Stomach smooth muscle (tissue), 2 donors: ENCODE data around the gene ZCCHC2.

Experiments
- H3K27ac ChIP-seq: one replicate; pipeline ENCODE4 v1.7.0; 2013; ENCODE audit warnings: mild to moderate bottlenecking, low read length, inconsistent platforms
- H3K27me3 ChIP-seq, 2 donors: one replicate each; pipeline ENCODE4 v1.7.0; 2013; ENCODE audit warnings: low read length in 2 of 2; ENCODE audit not compliant: insufficient read depth in 2 of 2, control insufficient read depth in 1 of 2
- H3K36me3 ChIP-seq, 2 donors: one replicate each; pipeline ENCODE4 v1.7.0; 2013; ENCODE audit warnings: low read length in 2 of 2; ENCODE audit not compliant: control insufficient read depth in 2 of 2, insufficient read depth in 2 of 2
- H3K4me1 ChIP-seq: one replicate; pipeline ENCODE4 v1.7.0; 2013; ENCODE audit warnings: low read length; ENCODE audit not compliant: control insufficient read depth, insufficient read depth
- H3K4me3 ChIP-seq, 2 donors: one replicate each; pipeline ENCODE4 v1.7.0; 2013; ENCODE audit warnings: low read length in 2 of 2
- H3K9ac ChIP-seq, 2 donors: one replicate each; pipeline ENCODE4 v1.7.0; 2013; ENCODE audit warnings: low read length in 2 of 2, mild to moderate bottlenecking in 1 of 2
- H3K9me3 ChIP-seq, 2 donors: one replicate each; pipeline ENCODE4 v1.7.0; 2013; ENCODE audit warnings: low read length in 2 of 2; ENCODE audit not compliant: control insufficient read depth in 2 of 2
- donor health status: healthy.
- donor health status: Pancreatic carcinoma.

ZCCHC2 gene

DNA sequence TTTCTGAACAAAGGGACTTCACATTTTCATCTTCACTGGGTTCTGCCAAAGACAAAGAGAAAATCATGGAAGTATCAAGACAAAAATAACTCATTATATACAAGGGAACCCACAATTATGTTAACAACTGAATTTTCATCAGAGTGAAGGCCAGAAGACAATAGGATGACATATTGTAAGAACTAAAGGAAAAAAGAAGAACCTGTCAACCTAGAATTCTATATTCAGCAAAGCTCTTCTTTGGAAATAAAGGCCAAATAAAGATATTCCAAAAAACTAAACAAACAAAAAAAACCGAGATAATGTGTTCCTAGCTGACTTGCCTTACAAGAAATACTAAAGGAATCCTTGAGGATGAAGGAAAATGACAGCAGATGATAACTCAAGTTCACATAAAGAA, 10.3 kb upstream of the ZCCHC2 start:
- Histone ChIP-seq H3K9ac (no peak overlapping the region), H3K4me3 (no peak overlapping the region), H3K9me3 (peaks cover 5% of the 10 kb centered on the region in 2 donors), H3K27ac (no peak overlapping the region), H3K4me1 (no peaks in the 10 kb centered on the region), H3K27me3 (no peaks in the 10 kb centered on the region), H3K36me3 (no peaks in the 10 kb centered on the region)

GRCh38 chr18:62512996-62513395, 9.8 kb upstream of the ZCCHC2 start:
- Histone ChIP-seq H3K27ac (no peak overlapping the region), H3K4me1 (no peaks in the 10 kb centered on the region), H3K36me3 (no peaks in the 10 kb centered on the region), H3K4me3 (no peak overlapping the region), H3K9me3 (peaks cover 5% of the 10 kb centered on the region in 2 donors), H3K27me3 (no peaks in the 10 kb centered on the region), H3K9ac (no peak overlapping the region)

DNA sequence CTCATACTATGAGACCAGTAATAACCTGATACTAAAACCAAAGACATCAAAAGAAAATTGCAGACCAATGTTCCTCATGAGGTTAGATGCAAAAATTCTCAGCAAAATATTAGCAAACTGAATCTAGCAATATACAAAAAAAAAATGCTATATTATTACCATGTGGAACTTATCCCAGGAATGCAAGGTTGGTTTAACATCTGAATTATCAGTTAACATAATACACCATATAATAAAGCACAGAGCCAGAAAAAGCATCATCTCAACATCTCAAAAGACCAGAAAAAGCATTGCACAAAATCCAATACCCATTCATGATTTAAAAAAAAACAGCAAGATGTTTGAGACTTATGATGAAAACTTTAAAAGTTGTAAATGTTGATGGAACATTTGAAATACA, 8.3 kb upstream of the ZCCHC2 start:
- Histone ChIP-seq H3K27me3 (no peaks in the 10 kb centered on the region), H3K27ac (no peak overlapping the region), H3K9me3 (peaks cover 5% of the 10 kb centered on the region in 2 donors), H3K4me3 (no peak overlapping the region), H3K36me3 (no peaks in the 10 kb centered on the region), H3K4me1 (no peaks in the 10 kb centered on the region), H3K9ac (no peak overlapping the region)

- Histone ChIP-seq H3K9ac (no peak overlapping the region), H3K36me3 (no peaks in the 10 kb centered on the region), H3K4me1 (no peaks in the 10 kb centered on the region), H3K9me3 (peaks cover 5% of the 10 kb centered on the region in 2 donors), H3K27me3 (no peaks in the 10 kb centered on the region), H3K27ac (no peak overlapping the region), H3K4me3 (no peak overlapping the region)
Measured at GRCh38 chr18:62516242-62516641, 6.6 kb upstream of the ZCCHC2 start.

DNA sequence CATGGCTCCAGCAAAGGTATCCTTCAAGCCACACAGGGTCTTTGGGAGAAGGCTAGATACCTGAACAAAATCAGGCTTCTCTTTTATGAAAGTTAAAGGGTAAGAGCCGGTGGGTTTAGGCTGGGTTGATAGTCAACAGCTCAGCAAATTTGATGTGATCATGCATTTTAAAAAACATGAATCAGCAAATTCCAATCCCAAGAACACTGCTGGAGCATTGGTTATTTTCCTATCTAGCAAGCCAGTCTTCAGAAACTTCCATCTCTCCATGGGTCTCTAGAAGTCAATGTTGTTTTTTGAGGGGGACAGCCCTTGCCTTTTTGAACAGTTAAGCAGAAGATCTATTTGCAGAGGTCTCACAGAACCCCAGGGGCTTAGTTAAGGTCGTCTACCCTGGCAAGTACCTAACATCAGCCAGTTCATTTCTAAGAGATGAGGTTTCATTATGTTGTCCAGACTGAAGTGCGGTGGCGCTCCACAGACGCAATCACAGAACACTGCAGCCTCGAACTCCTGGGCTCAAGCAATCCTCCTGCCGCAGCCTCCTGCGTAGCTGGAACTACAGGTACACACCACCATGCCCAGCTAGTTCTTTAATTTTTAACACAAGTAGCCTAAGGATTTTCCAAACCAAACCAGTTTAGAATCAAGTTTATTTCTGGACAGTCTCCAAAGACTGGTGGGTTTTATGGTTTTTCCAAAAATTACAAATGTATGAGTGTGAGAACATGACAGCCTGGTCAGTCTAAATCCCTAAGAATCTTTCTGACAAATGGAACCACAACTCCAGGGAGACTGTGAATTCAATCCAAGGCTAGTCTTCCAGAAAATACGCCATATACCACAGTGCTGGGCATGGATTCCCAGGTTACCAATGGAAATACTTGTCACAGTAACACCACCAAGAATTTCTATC, 4.1 kb upstream of the ZCCHC2 start:
- Histone ChIP-seq H3K4me3 (no peak overlapping the region), H3K9ac (no peak overlapping the region), H3K27me3 (no peaks in the 10 kb centered on the region), H3K27ac (no peak overlapping the region), H3K4me1 (peaks cover 7% of the 10 kb centered on the region), H3K9me3 (peaks cover 0 to 3% of the 10 kb centered on the region in 2 donors), H3K36me3 (no peaks in the 10 kb centered on the region)

DNA sequence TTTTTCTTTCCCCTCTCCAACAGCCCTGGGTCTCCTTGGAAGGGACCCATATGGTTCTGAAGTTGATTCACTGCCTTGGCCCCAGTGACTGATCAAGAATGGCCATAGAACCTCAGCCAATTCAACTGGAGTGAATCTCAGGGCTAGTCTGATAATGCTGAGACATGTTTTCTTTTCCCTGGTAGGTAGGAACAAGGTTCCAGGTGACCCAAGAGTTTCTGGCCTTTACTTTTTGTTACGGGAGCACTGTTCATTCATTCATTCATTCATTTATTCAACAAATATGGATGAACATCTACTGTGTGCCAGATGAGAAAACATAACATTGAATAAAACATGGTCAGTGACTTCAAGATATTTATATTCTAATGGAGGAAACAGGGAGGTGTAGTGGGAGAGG, 3.1 kb upstream of the ZCCHC2 start:
- Histone ChIP-seq H3K27me3 (no peaks in the 10 kb centered on the region), H3K27ac (no peak overlapping the region), H3K9ac (no peak overlapping the region), H3K9me3 (no peaks in the 10 kb centered on the region), H3K36me3 (no peaks in the 10 kb centered on the region), H3K4me1 (peaks cover 7% of the 10 kb centered on the region), H3K4me3 (no peak overlapping the region)

DNA sequence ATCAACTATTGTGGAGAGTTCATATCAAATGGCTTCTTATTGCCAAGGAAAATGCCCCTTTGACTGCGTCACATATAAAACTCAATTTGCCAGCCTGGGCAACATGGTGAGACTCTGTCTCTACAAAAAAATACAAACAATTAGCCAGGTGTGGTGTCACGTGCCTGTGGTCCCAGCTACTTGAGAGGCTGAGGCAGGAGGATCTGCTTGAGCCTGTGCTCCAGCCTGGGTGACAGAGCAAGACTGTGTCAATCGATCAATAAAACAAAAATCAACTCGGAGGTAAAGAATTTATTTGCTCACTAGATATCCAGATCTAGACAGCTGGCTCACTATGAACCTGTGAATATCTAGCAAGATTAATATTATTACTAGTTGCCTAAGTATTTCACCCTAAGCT, 1.7 kb upstream of the ZCCHC2 start:
- Histone ChIP-seq H3K4me1 (peaks cover 18% of the 10 kb centered on the region), H3K27ac (no peak overlapping the region), H3K4me3 (no peak overlapping the region), H3K9ac (no peak overlapping the region), H3K9me3 (no peaks in the 10 kb centered on the region), H3K27me3 (no peaks in the 10 kb centered on the region), H3K36me3 (no peaks in the 10 kb centered on the region)

- Histone ChIP-seq H3K36me3 (no peaks in the 10 kb centered on the region), H3K4me1 (peaks cover 21% of the 10 kb centered on the region), H3K9ac (peak overlapping the region in 1 of 2 donors; percentile 81), H3K4me3 (peak overlapping the region in 1 of 2 donors; percentile 71), H3K27ac (no peak overlapping the region), H3K27me3 (no peaks in the 10 kb centered on the region), H3K9me3 (no peaks in the 10 kb centered on the region)
Measured at GRCh38 chr18:62521593-62521992, 1.2 kb upstream of the ZCCHC2 start.

- Histone ChIP-seq H3K9ac (peak overlapping the region; percentile 76 to 81), H3K9me3 (no peaks in the 10 kb centered on the region), H3K4me3 (peak overlapping the region; percentile 71 to 91), H3K27ac (peak overlapping the region; percentile 69), H3K4me1 (peaks cover 21% of the 10 kb centered on the region), H3K36me3 (no peaks in the 10 kb centered on the region), H3K27me3 (no peaks in the 10 kb centered on the region)
Measured at GRCh38 chr18:62522178-62522503, 684 bp upstream of the ZCCHC2 start.

GRCh38 chr18:62523255-62523588, 397 bp downstream of the ZCCHC2 start:
- peak overlapping the region; percentile 69 for H3K27ac ChIP-seq
- no peak overlapping the region for H3K9ac ChIP-seq
- H3K36me3 ChIP-seq: no peaks in the 10 kb centered on the region
- H3K4me1 ChIP-seq: peaks cover 21% of the 10 kb centered on the region
- peak overlapping the region in 1 of 2 donors; percentile 91 for H3K4me3 ChIP-seq
- H3K27me3 ChIP-seq: no peaks in the 10 kb centered on the region
- H3K9me3 ChIP-seq: no peaks in the 10 kb centered on the region

GRCh38 chr18:62523631-62524439, 1.0 kb downstream of the ZCCHC2 start:
- H3K27me3 ChIP-seq: no peaks in the 10 kb centered on the region

More at GRCh38 chr18:62523631-62524439, 1.0 kb downstream of the ZCCHC2 start:
- Histone ChIP-seq H3K9ac (peak overlapping the region; percentile 58 to 83), H3K4me3 (peak overlapping the region; percentile 87 to 91), H3K27ac (peak overlapping the region; percentile 83), H3K9me3 (no peaks in the 10 kb centered on the region), H3K4me1 (peaks cover 21% of the 10 kb centered on the region), H3K36me3 (no peaks in the 10 kb centered on the region)
